Caki2 (cell line): ENCODE measurements around the gene SLC25A28. TPM values are rescaled to one million over a fixed set of nuclear protein-coding genes. Genes with fewer than 3 reads are reported as not detected.
"Not testable (repeated sequence)": the region's sequence is repeated elsewhere in the genome, so short reads cannot be mapped to it uniquely, and the experiment has no call there.

Experiments used
- DNase-seq: peaks from one replicate; pipeline ENCODE4 v3.0.0-alpha.2; 2015; ENCODE audit warnings: low read depth
- in situ Hi-C: cut with HindIII; loops from 2 replicates; pipeline ENCODE4 v1.10.0; 2016; ENCODE audit warnings: low sequenced_read_pairs, low pct_unique_long_range_greater_than_20kb, mixed read lengths
- total RNA-seq: library from RNA; depleted of rRNA; stranded (reverse); fragments of >200 nt; shearing (Covaris generic); gene quantifications from 2 replicates; pipeline ENCODE4 v1.2.3, GENCODE V29; 2014; ENCODE audit warnings: low replicate concordance

The SLC25A28 gene
- total RNA-seq, 1 experiment from 2014 or later, result 21.4 TPM

DNA sequence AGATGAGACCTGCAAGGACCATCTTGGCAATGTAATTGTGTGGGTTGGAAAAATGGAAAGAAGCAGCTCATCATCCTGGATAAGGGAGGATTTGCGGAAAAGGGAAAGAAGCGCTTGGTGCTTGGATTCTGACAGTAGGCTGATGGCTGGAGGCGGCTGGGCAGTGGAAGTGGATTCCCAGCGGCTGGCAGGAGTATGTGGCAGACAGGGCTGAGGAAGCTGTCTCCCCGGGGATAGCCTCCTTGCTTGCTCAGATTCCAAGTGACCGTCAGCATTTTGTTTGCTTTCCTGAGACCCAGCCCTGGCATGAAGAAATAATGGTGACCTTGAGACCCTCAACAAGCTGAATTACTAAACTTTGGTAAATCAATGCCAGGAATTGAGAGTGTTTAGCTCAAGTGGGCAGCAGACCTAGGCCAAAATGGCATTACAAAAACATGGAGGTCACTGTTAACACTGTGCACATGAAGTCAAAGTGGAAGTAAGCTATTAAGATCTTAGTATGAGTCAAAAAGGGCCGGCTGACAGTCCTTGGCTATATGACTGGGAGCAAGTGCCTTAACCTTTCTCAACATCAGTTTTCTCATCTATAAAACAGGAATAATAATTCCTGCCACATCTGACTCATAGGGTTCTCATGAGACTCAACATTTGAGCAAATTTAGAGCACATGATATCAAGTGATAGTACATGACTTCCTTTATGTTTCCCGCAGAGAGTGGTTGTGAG lies 21.3 kb downstream of the SLC25A28 start:
- in situ Hi-C loops, result no loop called here
- no peak for DNase-seq

DNA sequence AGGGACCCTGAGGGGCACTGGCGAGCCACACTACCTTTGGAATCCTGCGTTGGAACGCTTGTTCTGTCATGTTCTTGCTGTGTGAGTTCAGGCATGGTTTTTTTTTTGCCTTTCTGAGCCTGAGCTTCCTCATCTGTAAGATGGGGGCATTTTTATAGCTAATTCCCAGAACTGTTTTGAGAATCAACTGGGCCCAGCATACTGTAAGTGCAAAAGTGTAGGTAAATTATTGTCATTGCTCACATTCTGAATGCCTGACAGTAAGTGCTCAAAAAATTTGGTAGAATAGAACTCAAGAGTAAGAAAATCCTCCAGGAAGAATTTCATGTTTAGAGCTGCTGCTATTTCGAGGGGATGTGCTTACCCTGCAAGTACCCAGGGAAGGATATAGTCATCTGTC lies 22.2 kb downstream of the SLC25A28 start:
- in situ Hi-C loops, result no loop called here

DNA sequence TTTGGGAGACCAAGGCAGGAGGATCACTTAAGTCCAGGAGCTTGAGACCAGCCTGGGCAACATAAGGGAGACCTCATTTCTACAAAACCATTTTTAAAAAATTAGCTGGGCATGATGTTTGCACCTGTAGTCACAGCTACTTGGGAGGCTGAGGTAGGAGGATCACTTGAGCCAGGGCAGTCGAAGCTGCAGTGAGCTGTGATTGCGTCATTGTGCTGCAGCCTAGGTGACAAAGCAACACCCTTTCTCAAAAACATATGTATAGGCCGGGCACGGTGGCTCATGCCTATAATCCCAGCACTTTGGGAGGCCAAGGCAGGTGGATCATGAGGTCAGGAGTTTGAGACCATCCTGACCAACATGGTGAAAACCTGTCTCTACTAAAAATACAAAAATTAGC lies 23.5 kb downstream of the SLC25A28 start:
- in situ Hi-C loops, DNase-seq: not testable (repeated sequence)

More for the DNA sequence above, 22.2 kb downstream of the SLC25A28 start:
- DNase-seq, result no peak

DNA sequence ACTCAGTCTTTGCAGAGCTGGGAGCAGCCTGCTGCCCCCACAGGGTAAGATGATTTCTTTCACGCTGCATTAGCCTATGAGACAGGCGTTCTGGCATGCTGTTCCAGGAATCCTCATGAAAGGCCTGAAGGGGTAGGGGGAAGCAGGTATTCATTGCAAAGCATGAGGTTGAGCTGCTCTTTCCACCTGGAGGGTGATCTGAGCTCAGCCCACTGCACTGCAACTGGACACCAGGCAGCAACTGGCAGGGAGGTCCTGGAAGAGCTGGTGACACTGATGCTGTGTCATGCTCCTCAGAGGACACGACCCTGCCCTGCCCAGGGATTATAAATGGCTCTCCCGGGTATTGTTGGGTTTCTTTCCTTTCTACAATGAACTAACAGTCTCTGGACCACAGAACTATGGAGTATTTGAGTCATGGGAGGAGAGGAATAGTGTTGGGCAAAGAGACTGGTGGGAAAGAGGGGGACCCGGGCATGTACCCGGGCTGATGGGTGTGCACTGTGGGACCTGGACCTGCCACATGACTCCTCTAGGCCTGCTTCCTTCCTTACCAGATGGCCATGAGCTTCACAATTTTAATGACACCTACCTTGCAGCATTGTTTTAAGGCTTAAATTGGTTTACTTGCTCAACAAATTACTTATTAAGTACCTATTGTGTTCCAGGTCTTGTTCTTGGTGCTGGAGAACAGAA lies 24.3 kb downstream of the SLC25A28 start:
- in situ Hi-C loops, result no loop called here
- DNase-seq, result peak; percentile 60

DNA sequence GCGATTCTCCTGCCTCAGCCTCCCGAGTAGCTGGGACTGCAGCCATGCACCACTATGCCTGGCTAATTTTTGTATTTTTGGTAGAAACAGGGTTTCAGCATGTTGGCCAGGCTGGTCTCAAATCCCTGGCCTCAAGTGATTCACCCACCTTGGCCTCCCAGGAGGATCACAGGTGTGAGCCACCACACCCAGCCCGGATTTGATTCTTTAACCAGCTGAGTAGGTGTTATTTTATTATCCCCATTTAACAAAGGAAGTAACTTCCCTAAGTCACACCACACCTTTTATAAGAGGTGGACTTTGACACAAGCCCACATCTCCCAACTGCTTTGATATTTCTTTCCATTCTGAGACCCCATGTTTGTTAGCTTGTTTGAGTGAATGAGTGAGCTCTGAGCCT lies 25.0 kb downstream of the SLC25A28 start:
- no peak for DNase-seq
- in situ Hi-C loops, result no loop called here

DNA sequence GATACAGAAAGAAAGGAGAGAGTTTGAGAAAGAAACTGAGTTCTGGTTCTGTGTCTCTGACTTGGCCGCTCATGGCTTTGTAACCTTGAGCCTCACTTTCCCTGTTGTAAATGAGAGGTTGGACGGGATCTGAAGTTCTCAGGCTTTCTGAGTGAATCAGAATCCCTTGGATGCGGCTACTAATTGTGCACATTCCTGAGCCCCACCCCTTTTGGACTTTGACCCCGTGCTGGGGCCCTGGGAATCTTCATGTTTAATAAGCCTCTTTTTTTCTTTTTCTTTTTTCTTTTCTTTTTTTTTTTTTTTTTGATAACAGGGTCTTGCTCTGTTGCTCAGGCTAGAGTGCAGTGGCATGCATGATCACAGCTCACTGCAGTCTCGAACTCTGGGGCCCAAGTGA lies 26.9 kb downstream of the SLC25A28 start:
- in situ Hi-C loops, result no loop called here
- peak; percentile 43 for DNase-seq

DNA sequence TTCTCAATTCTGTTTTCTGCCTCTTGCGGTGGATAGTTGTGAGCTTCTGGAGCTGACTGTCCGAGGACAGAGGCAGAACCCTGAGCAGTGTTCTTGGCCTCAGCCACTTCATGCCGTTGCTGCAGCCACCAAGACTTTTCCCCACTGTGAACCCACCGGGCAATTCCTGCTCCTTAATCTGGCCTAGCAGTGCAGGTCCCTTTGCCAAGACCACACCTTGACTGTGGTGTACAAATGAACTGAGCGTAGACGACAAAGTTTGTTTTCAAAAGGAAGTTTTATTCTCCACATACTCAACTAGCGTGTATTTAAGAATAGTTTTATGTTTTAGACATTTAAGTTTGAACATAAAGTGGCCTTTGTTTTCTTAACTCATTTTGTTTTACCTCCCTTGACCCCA lies 29.4 kb downstream of the SLC25A28 start:
- DNase-seq, result no peak
- in situ Hi-C loops, result no loop called here

DNA sequence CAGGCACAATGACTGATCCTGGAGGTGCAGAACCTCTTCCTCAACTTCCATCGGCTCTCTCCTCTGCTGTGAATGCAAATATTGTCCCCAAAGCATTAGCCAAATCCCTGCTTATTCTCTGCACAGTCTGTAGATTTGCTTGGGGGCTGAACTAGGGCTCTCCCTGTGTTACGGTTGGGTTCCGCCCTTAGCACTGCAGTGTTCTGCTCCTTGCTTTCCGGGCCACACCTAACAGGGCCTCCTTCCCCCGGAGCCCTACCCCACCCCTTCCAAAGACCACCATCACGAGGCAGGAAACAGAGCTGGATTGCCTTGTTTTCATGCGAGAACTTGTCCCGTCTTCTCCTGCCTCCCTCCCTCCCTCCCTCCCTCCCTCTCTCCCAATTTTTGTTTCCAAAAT lies 36.6 kb downstream of the SLC25A28 start:
- no peak for DNase-seq
- in situ Hi-C loops, result no loop called here

DNA sequence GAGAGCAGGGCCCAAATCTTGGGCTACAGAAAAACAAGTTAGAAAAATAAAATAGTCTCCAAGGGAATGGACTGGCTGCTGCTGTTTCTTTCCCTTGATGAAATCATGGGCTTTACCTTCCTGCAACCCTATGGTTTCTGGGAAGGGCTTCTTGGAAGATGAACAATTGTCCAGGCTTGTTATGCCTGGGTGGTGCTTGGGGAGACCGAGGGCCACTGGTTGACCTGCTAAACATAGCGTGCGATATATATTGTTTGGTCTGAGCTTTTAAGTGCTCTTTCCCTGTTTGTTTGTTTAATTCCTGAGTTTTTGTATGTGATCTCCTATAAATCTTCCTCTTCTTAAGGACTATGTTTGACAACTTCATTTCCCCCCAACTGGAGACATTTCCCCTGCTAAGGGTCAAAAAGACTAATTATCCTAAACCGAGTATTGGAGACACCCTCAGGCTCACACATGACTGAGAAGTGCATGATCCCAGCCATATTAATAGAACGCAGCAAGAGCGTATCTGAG lies 37.9 kb downstream of the SLC25A28 start:
- no peak for DNase-seq
- in situ Hi-C loops, result no loop called here

DNA sequence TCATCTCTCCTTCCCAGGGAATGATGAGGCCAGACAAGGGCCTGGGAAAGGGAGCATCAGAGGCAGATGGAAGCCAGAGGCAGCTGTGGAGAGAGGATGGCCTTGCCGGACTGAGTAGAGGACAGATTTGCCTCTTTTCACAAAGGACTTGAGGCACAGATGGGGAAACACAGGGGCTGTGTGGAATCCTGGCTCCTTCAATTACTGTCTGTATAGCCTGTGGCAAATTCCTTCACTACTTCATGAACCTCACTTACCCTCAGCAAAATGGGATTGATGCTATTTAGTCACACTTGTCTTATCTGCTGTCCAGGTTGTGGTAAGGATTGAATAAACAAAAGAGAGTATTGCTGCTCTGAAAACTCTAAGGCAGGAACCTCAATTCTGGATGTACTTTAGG lies 40.3 kb downstream of the SLC25A28 start:
- DNase-seq, result no peak
- in situ Hi-C loops, result no loop called here

DNA sequence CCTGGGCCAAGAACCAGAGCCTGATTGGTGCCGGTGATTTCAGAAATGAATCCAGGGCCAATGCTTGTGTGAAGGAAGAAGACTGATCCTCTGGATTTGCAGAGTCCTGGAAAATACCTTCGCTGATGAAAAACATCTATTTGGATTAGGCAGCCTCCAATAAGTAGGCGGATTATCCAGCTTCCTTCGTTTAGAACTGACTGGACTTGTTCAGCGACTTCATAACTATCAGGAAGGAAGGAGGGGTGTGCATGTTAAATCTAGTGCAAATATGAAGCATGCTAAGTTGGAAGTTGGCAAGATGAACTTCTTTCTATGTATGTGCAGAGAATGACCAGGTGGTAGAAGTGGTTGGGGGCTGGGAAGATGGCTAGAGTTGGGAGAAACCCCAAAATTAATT lies 46.4 kb downstream of the SLC25A28 start:
- no peak for DNase-seq
- in situ Hi-C loops, result no loop called here

DNA sequence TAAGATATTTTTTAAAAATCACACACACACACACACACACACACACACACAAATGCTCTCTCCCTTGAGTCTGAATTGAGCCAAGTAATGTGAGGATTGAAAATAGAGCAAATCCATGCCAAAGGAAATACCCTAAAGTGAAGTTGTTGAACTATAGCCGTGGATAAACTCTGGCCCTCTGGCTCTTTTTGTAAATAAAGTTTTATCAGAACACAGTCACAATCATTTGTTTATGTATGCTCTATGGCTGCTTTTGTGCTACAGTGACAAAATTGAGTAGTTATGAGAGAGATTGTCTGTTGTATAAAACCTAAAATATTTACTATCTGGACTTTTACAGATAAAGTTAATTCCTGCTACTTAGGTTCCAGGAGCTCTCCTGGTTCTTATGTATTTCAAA lies 48.4 kb downstream of the SLC25A28 start:
- in situ Hi-C loops, result no loop called here
- no peak for DNase-seq

DNA sequence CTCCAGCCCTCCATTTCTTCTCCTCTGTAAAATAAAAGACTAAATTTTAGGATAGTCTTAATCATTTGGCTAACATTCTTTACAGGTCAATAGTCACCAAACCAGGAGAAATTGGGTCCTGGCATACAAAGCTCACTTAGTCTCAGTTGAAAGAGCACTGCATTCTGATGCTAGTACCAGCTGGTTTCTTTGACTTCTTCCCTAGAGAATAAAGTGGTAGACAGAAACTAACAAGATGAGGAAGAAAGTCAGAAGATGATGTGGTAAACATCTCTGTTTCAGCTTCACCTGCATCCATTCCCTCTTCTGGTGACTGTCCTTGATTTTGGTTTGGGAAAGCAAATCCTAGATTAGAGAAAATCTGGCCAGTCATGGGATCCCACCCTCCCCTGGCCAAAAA lies 50.3 kb downstream of the SLC25A28 start:
- in situ Hi-C loops, result no loop called here

DNA sequence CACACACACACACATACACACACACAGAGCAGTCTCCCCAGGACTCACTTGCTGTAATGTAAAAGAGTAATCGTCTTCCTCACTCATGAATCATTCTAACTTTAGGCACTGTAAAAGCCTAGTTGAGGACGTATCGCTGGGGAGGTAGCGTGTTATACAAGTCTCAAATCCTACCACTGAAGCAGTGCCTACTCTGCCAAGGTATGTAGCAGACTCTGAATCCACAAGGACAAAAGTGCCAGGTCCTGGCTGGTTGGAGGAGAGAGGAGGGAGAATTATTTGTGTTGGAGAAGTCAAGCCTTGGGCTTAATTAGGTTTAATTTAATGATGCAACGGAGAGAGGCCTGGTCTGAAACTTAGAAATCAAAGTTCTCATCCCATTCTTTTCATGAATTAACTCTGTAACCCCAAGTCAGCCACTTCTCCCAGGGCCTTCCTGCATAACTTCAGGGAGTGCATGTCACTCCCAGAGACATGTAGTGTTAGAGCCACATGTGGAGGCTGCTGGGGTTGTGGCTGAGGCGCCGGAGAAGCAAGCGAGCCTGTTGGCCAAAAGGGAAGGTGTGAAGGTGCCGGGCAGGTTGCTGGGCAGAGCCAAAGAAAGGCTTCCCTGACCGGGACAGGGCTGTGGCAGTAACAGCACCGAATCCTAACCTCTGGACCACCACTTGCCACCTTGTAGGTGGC lies 50.8 kb downstream of the SLC25A28 start:
- no peak for DNase-seq
- in situ Hi-C loops, result no loop called here

More for the DNA sequence above, 50.3 kb downstream of the SLC25A28 start:
- DNase-seq, result no peak

DNA sequence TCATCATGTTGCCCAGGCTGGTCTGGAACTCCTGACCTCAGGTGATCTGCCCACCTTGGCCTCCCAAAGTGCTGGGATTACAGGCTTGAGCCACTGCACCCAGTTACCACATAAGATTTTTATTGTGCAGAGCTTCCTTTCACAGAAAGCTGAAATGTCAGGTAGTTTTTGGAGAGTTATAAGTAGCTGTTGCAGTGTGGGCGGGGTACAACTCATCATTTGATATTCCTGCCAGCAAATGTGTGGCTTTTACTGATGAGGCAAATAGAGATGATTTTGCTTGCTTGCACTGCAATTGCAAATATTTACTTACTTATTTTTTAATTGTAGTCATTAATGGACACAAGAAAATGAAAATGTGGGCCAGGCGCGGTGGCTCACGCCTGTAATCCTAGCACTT lies 55.1 kb downstream of the SLC25A28 start:
- no peak for DNase-seq
- in situ Hi-C loops, result no loop called here

DNA sequence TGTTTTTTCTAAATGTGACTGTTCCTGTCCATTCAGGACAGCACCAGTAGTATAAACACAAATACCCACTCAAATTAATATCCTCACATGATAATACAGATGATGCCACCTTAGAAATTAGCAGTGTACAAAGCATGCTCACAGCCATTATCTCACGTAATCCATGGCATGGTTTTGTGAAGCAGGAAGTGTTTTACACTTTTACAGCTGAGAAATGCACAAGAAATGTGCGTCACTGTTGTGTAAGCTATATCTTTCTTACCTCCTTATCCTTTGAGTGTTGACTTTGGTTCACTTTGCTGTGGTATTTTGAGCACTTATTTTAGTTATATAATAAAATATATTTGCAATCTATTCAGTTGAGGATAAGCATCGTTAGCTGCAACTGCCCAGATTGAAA lies 55.9 kb downstream of the SLC25A28 start:
- in situ Hi-C loops, result no loop called here
- DNase-seq, result no peak

DNA sequence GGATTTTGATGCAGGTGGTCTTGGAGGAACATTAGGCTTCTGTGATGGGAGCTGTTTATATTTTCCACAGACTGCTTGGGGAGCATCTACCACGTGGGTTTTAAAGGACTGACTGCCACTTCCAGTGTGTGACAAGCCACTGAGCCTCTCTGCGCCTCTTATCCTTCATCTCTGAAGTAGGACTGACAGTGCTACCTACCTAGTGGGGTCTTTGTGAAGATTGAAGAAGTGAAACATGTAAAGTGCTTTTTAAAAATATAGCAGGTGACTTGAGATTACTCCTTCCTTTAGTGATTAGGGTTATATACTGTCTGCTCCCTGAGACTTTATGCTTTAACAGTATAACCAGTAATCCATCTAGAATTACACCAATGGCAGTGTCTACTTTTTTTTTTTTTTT lies 57.6 kb downstream of the SLC25A28 start:
- in situ Hi-C loops, result no loop called here
- DNase-seq, result no peak
